Lung (tissue), 12 donors: Measurements from ENCODE around the gene DENND5B. TPM values are rescaled to one million over a fixed set of nuclear protein-coding genes. Genes with fewer than 3 reads are reported as not detected.

Experiments
- ATAC-seq: fragments of 200-7000 bp; cut with Tn5 transposase; one replicate; pipeline ENCODE4 v1.9.1; 2020; ENCODE audit warnings: moderate number of reproducible peaks; ENCODE audit not compliant: insufficient read depth, low FRiP score
- DNase-seq, 3 donors: peaks; one replicate each; pipeline ENCODE4 v3.0.0-alpha.2; 2013 to 2017
- H3K27ac ChIP-seq, 2 donors: one replicate each; pipeline ENCODE4 v1.5.1; 2013; ENCODE audit warnings: mild to moderate bottlenecking in 2 of 2, moderate library complexity in 2 of 2, control low read depth in 1 of 2, inconsistent platforms in 1 of 2, low read depth in 1 of 2, low read length in 1 of 2
- H3K27me3 ChIP-seq, 3 donors: one replicate each; pipeline ENCODE4 v1.5.1; 2013; ENCODE audit warnings: low read length in 2 of 3; ENCODE audit not compliant: control insufficient read depth in 3 of 3, insufficient read depth in 3 of 3
- H3K36me3 ChIP-seq, 4 donors: one replicate each; pipeline ENCODE4 v1.5.1; 2013; ENCODE audit warnings: low read length in 4 of 4, mild to moderate bottlenecking in 1 of 4, moderate library complexity in 1 of 4; ENCODE audit not compliant: control insufficient read depth in 4 of 4, insufficient read depth in 4 of 4
- H3K4me1 ChIP-seq, 5 donors: one replicate each; pipeline ENCODE4 v1.5.1; 2013; ENCODE audit warnings: low read length in 5 of 5, mild to moderate bottlenecking in 2 of 5, moderate library complexity in 1 of 5; ENCODE audit not compliant: control insufficient read depth in 5 of 5, insufficient read depth in 5 of 5
- H3K4me3 ChIP-seq: one replicate; pipeline ENCODE4 v1.5.1; 2013; ENCODE audit warnings: mild to moderate bottlenecking, control low read depth, moderate library complexity
- H3K9ac ChIP-seq, 2 donors: one replicate each; pipeline ENCODE4 v1.5.1; 2013; ENCODE audit warnings: low read length in 2 of 2, control low read depth in 1 of 2; ENCODE audit not compliant: insufficient read depth in 1 of 2
- H3K9me3 ChIP-seq, 4 donors: one replicate each; pipeline ENCODE4 v1.5.1; 2013; ENCODE audit warnings: low read length in 3 of 4, mild to moderate bottlenecking in 1 of 4, moderate library complexity in 1 of 4; ENCODE audit not compliant: control insufficient read depth in 4 of 4, insufficient read depth in 3 of 4
- CTCF ChIP-seq: IDR thresholded peaks from 2 replicates; pipeline ENCODE4 v1.5.1; 2012; ENCODE audit warnings: mild to moderate bottlenecking; ENCODE audit errors: control extremely low read depth, extremely low read depth
- WGBS, 2 donors: extraction: QIAGEN DNeasy Blood & Tissue Kit; methylation state at CpG; one replicate each; pipeline ENCODE4 v1.1.7; 2013; 5-methylcytosine and 5-hydroxymethylcytosine counted together
- polyA plus RNA-seq, 2 donors: library from polyadenylated mRNA; stranded (reverse); fragments of 200-250 nt; gene quantifications; one replicate each; pipeline ENCODE4 v1.2.1, GENCODE V29; 2013
- total RNA-seq, 2 donors: library from RNA; depleted of rRNA in 1 of 2; stranded (reverse); fragments of >200 nt in 1 of 2; gene quantifications; one replicate each; pipeline ENCODE4 v1.2.1, GENCODE V29; 2014 to 2021
- donor health status: control.
- donor health status: control.
- donor health status: Bipolar disorder and iron deficiency.
- donor health status: healthy.
- donor health status: DM: yes; HTN: yes; CAD: no.

The DENND5B gene
- total and polyA plus RNA-seq, 4 donors: 1.2 to 15.7 (median 3.6) TPM

GRCh38 chr12:31362759-31363415 lies 228.0 kb downstream of the DENND5B start:
- ATAC-seq (no peak), DNase-seq (peak; percentile 16 to 49 (median 33))
- no peak for TF ChIP-seq CTCF
- H3K9me3 ChIP-seq: peaks cover 0 to 3% (median 0%) of the 10 kb centered on the region in 4 donors
- H3K9ac ChIP-seq: no peak overlapping the region
- WGBS, 2 donors: 11 to 34% methylated on average over 6 of the region's 6 CpGs
- no peaks in the 10 kb centered on the region for H3K27me3 ChIP-seq
- no peak overlapping the region for H3K27ac ChIP-seq
- no peaks in the 10 kb centered on the region for H3K36me3 ChIP-seq
- no peak overlapping the region for H3K4me3 ChIP-seq
- peaks cover 0 to 5% (median 0%) of the 10 kb centered on the region in 5 donors for H3K4me1 ChIP-seq

- 41 to 58% methylated on average over 13 of the region's 13 CpGs for WGBS, 2 donors
- DNase-seq: no peak
- no peak for TF ChIP-seq CTCF
These were observed 228.7 kb downstream of the DENND5B start for GRCh38 chr12:31362115-31362758.

GRCh38 chr12:31361730-31362114 lies 229.2 kb downstream of the DENND5B start:
- Histone ChIP-seq H3K36me3 (no peaks in the 10 kb centered on the region), H3K27ac (no peak overlapping the region), H3K9me3 (peaks cover 0 to 3% (median 0%) of the 10 kb centered on the region in 4 donors), H3K4me3 (no peak overlapping the region), H3K4me1 (peaks cover 0 to 5% (median 0%) of the 10 kb centered on the region in 5 donors), H3K27me3 (no peaks in the 10 kb centered on the region), H3K9ac (no peak overlapping the region)
- 94 to 97% methylated on average over 14 of the region's 14 CpGs for WGBS, 2 donors
- no peak for ATAC-seq
- DNase-seq: no peak
- no peak for TF ChIP-seq CTCF

More at GRCh38 chr12:31362115-31362758, 228.7 kb downstream of the DENND5B start:
- H3K27me3 ChIP-seq: no peaks in the 10 kb centered on the region
- H3K9me3 ChIP-seq: peaks cover 0 to 3% (median 0%) of the 10 kb centered on the region in 4 donors
- no peaks in the 10 kb centered on the region for H3K36me3 ChIP-seq
- H3K4me3 ChIP-seq: no peak overlapping the region
- ATAC-seq: no peak
- H3K27ac ChIP-seq: no peak overlapping the region
- peaks cover 0 to 5% (median 0%) of the 10 kb centered on the region in 5 donors for H3K4me1 ChIP-seq
- H3K9ac ChIP-seq: no peak overlapping the region
